HepG2 (cell line): Measurements from ENCODE around the gene DOK4. TPM values are rescaled to one million over a fixed set of nuclear protein-coding genes. Genes with fewer than 3 reads are reported as not detected.
A peak's percentile ranks its signal among the peaks of the same experiment; 100 is the strongest.

Source experiments
- ATAC-seq: fragments of 200-7000 bp; cut with Tn5 transposase; 3 replicates; pipeline ENCODE4 v1.9.1; 2020; ENCODE audit warnings: mild to moderate bottlenecking, moderate library complexity
- BruUV-seq: library from RNA; stranded (reverse); fragments of 400-500 nt; replicated peaks from 2 replicates; lab custom pipeline; 2021; lab: Mats Ljungman, UMichigan
- CTCF ChIA-PET: fragments of 300-600 bp; formaldehyde crosslinking; extraction: SDS; loops from one replicate; lab custom pipeline; 2021; ENCODE audit warnings: low total read pairs, inconsistent platforms, low intra/inter-chr PET ratio; lab: Yijun Ruan, JAX
- POLR2A ChIA-PET: fragments of 350-600 bp; sonication (Branson Sonifier 250); formaldehyde crosslinking; loops from one replicate; lab custom pipeline; 2020; ENCODE audit warnings: antibody characterized with exemption, inconsistent platforms; lab: Yijun Ruan, JAX
- DNase-seq: peaks from one replicate; pipeline ENCODE4 v3.0.0-alpha.2; 2015; ENCODE audit warnings: low spot score
- FAIRE-seq: peaks from 3 replicates; lab custom pipeline; 2011; peaks lifted over from hg19 to GRCh38; lab: Jason Lieb, UNC
- H2AFZ ChIP-seq: one replicate; pipeline ENCODE4 v1.6.1; 2011; ENCODE audit warnings: low read length, inconsistent platforms
- H3K27ac ChIP-seq: fragments of 300-600 bp; 3 replicates; pipeline ENCODE4 v1.8.0; 2011; ENCODE audit warnings: mixed run types, mild to moderate bottlenecking, mixed read lengths, low read length, inconsistent platforms; ENCODE audit not compliant: insufficient read depth; ENCODE audit errors: extremely low read length
- H3K27me3 ChIP-seq, 2 experiments: fragments of 200-600 bp in 1 of 2; 2 replicates in 1 of 2; 3 replicates in 1 of 2; pipeline versions ENCODE4 v1.6.0 to v1.8.0; 2011; ENCODE audit warnings: low read length in 2 of 2, mild to moderate bottlenecking in 2 of 2, moderate library complexity in 2 of 2, inconsistent platforms in 1 of 2; ENCODE audit not compliant: insufficient read depth in 2 of 2, control insufficient read depth in 1 of 2
- H3K36me3 ChIP-seq, 2 experiments: fragments of 200-600 bp in 1 of 2; replicated peaks in 1 of 2; 2 replicates in 1 of 2; 3 replicates in 1 of 2; pipeline versions ENCODE4 v1.5.1 to v1.8.0; 2011; ENCODE audit warnings: low read length in 2 of 2, inconsistent platforms in 1 of 2; ENCODE audit not compliant: insufficient read depth in 2 of 2, control insufficient read depth in 1 of 2
- H3K4me1 ChIP-seq: 2 replicates; pipeline ENCODE4 v1.5.1; 2012; ENCODE audit warnings: low read length, inconsistent platforms; ENCODE audit not compliant: insufficient read depth
- H3K4me2 ChIP-seq: 2 replicates; pipeline ENCODE4 v1.6.0; 2011; ENCODE audit warnings: low read depth, low read length, inconsistent platforms
- H3K4me3 ChIP-seq, 3 experiments: fragments of 200-600 bp in 1 of 3; sonication (generic), shearing (Covaris generic) in 1 of 3; replicated peaks in 1 of 3; 2 replicates each; pipeline ENCODE4 v1.5.1; 2011 to 2016; ENCODE audit warnings: low read length in 3 of 3, inconsistent platforms in 2 of 3, low read depth in 2 of 3, mild to moderate bottlenecking in 2 of 3, control low read depth in 1 of 3, mixed read lengths in 1 of 3; ENCODE audit not compliant: insufficient read depth in 1 of 3
- H3K79me2 ChIP-seq: one replicate; pipeline ENCODE4 v1.6.1; 2011; ENCODE audit warnings: low read length, inconsistent platforms; ENCODE audit not compliant: insufficient read depth
- H3K9ac ChIP-seq: 2 replicates; pipeline ENCODE4 v1.6.0; 2011; ENCODE audit warnings: mild to moderate bottlenecking, low read depth, low read length, inconsistent platforms; ENCODE audit not compliant: insufficient read depth
- H3K9me3 ChIP-seq: 2 replicates; pipeline ENCODE4 v1.5.1; 2012; ENCODE audit warnings: mild to moderate bottlenecking, low read length
- H4K20me1 ChIP-seq: 2 replicates; pipeline ENCODE4 v1.6.0; 2011; ENCODE audit warnings: inconsistent platforms, mild to moderate bottlenecking, low read length, moderate library complexity; ENCODE audit not compliant: insufficient read depth
- ARID2 ChIP-seq: sonication (generic); formaldehyde crosslinking; IDR thresholded peaks from 2 replicates; pipeline ENCODE4 v1.8.1; 2022; ENCODE audit warnings: mild to moderate bottlenecking, missing genetic modification reagents, borderline replicate concordance
- CEBPG ChIP-seq: IDR thresholded peaks from 2 replicates; pipeline ENCODE4 v1.6.1; 2016
- CREBL2 ChIP-seq: sonication (generic); formaldehyde crosslinking; IDR thresholded peaks from 2 replicates; pipeline ENCODE4 v1.8.1; 2023; ENCODE audit warnings: missing genetic modification reagents, mild to moderate bottlenecking, borderline replicate concordance
- DNMT3B ChIP-seq: conservative IDR thresholded peaks from 2 replicates; pipeline ENCODE4 v1.6.1; 2016; ENCODE audit warnings: missing biosample characterization, control low read depth
- DPF2 ChIP-seq: sonication (generic); formaldehyde crosslinking; IDR thresholded peaks from 2 replicates; pipeline ENCODE4 v1.4.0; 2020; ENCODE audit warnings: mild to moderate bottlenecking, low read depth, missing genetic modification reagents, borderline replicate concordance
- EEA1 ChIP-seq: sonication (generic); formaldehyde crosslinking; IDR thresholded peaks from 2 replicates; pipeline ENCODE4 v1.5.1; 2020; ENCODE audit warnings: mild to moderate bottlenecking, missing genetic modification reagents, borderline replicate concordance
- EP300 ChIP-seq, 3 experiments: sonication (generic) in 1 of 3; formaldehyde crosslinking in 1 of 3; IDR thresholded peaks; 2 replicates each; pipeline versions ENCODE4 v1.5.1 to v1.6.1; 2011 to 2020; ENCODE audit warnings: low read depth in 2 of 3, low read length in 2 of 3, borderline replicate concordance in 1 of 3, improper control_type of control experiment in 1 of 3, mild to moderate bottlenecking in 1 of 3, missing genetic modification reagents in 1 of 3, moderate library complexity in 1 of 3
- GABPB1 ChIP-seq: IDR thresholded peaks from 2 replicates; pipeline ENCODE4 v1.6.1; 2016; ENCODE audit warnings: mild to moderate bottlenecking, missing genetic modification reagents, moderate library complexity, missing compliant biosample characterization
- MXD4 ChIP-seq: IDR thresholded peaks from 2 replicates; pipeline ENCODE4 v1.6.1; 2016; ENCODE audit warnings: mild to moderate bottlenecking, missing biosample characterization, missing genetic modification reagents
- NFATC3 ChIP-seq: sonication (generic); formaldehyde crosslinking; IDR thresholded peaks from 2 replicates; pipeline ENCODE4 v1.5.1; 2020; ENCODE audit warnings: mild to moderate bottlenecking, missing genetic modification reagents
- NR3C1 ChIP-seq: sonication (generic); formaldehyde crosslinking; IDR thresholded peaks from 2 replicates; pipeline ENCODE4 v1.4.0; 2020; ENCODE audit warnings: missing genetic modification reagents
- SIN3B ChIP-seq: fragments of 150-350 bp; IDR thresholded peaks from 2 replicates; pipeline ENCODE4 v1.6.1; 2014; ENCODE audit warnings: low read length
- SMAD1 ChIP-seq: sonication (generic); formaldehyde crosslinking; IDR thresholded peaks from 2 replicates; pipeline ENCODE4 v1.4.0; 2020; ENCODE audit warnings: missing genetic modification reagents, low read depth, mild to moderate bottlenecking, borderline replicate concordance
- SSRP1 ChIP-seq: IDR thresholded peaks from 2 replicates; pipeline ENCODE4 v1.6.1; 2016; ENCODE audit warnings: control low read depth
- TCF7 ChIP-seq: sonication (generic); IDR thresholded peaks from 2 replicates; pipeline ENCODE4 v1.6.1; 2016; ENCODE audit warnings: antibody characterized with exemption, low read depth
- ZNF34 ChIP-seq: sonication (generic); formaldehyde crosslinking; IDR thresholded peaks from 2 replicates; pipeline ENCODE4 v1.4.0; 2020; ENCODE audit warnings: mild to moderate bottlenecking, missing genetic modification reagents, borderline replicate concordance
- ZNF546 ChIP-seq: sonication (generic); formaldehyde crosslinking; conservative IDR thresholded peaks from 2 replicates; pipeline ENCODE4 v1.8.1; 2023; ENCODE audit warnings: mild to moderate bottlenecking, missing genetic modification reagents
- ZNF616 ChIP-seq: sonication (generic); formaldehyde crosslinking; IDR thresholded peaks from 2 replicates; pipeline ENCODE4 v1.5.0; 2020; ENCODE audit warnings: low read depth, mild to moderate bottlenecking, missing genetic modification reagents
- ZNF672 ChIP-seq: sonication (generic); formaldehyde crosslinking; IDR thresholded peaks from 2 replicates; pipeline ENCODE4 v1.8.1; 2022; ENCODE audit warnings: missing genetic modification reagents
- ZNF777 ChIP-seq: sonication (generic); formaldehyde crosslinking; IDR thresholded peaks from 2 replicates; pipeline ENCODE4 v1.4.0; 2020; ENCODE audit warnings: missing genetic modification reagents
- ZNF83 ChIP-seq: sonication (generic); formaldehyde crosslinking; IDR thresholded peaks from 2 replicates; pipeline ENCODE4 v1.4.0; 2020; ENCODE audit warnings: missing genetic modification reagents, mild to moderate bottlenecking, borderline replicate concordance
- WGBS: methylation state at CpG from one replicate; pipeline ENCODE4 v1.1.6; 2017; ENCODE audit warnings: low lambda C conversion rate; 5-methylcytosine and 5-hydroxymethylcytosine counted together
- in situ Hi-C: cut with HindIII; loops from 2 replicates; pipeline ENCODE4 v1.10.0; 2017; ENCODE audit warnings: low pct_unique_long_range_greater_than_20kb; ENCODE audit not compliant: extremely low pct_ligation_motif_present
- intact Hi-C: fragments of 100-400 bp; cut with micrococcal nuclease; formaldehyde crosslinking; loops from one replicate; pipeline ENCODE4 v1.10.0; 2022; ENCODE audit not compliant: unreplicated experiment
- polyA plus RNA-seq, 8 experiments: library from polyadenylated mRNA; depleted of rRNA in 3 of 8; stranded (reverse) in 7 of 8; unstranded in 1 of 8; fragments of >200 nt; fragmentation: Illumina TruSeq in 4 of 8; extraction: Trizol in 4 of 8; gene quantifications; 2 replicates each; pipeline versions ENCODE4 v1.2.1 to v1.2.3, GENCODE V29; 2011 to 2016; ENCODE audit warnings: low read depth in 4 of 8, missing spikeins in 1 of 8, mixed read lengths in 1 of 8; ENCODE audit not compliant: insufficient read depth in 1 of 8
- total RNA-seq, 5 experiments: library from RNA; depleted of rRNA; stranded (reverse); fragments of >200 nt; fragmentation: Illumina TruSeq; extraction: Trizol; gene quantifications; 2 replicates each; pipeline ENCODE4 v1.2.3, GENCODE V29; 2016; ENCODE audit warnings: low read depth in 1 of 5
- TF ChIP-seq, protein P1 (sequence below): sonication (generic); formaldehyde crosslinking; conservative IDR thresholded peaks from 2 replicates; pipeline ENCODE4 v1.8.0; 2022; ENCODE audit warnings: missing genetic modification reagents

Gene DOK4
- total and polyA plus RNA-seq, 2 of the 13 experiments (the other 11 are each of a cell fraction or from before 2014, with no cell fraction given): 52.7 to 70.0 TPM

- peak; percentile 86 for FAIRE-seq
- Histone ChIP-seq H3K4me2 (peak within 1 kb of the TSS; percentile 95), H3K27me3 (no peaks in the 10 kb centered on the region; a peak in 1 of 5 replicates), H3K27ac (peak within 1 kb of the TSS; percentile 63), H3K36me3 (peaks cover 34 to 65% of the 10 kb centered on the region in 2 experiments), H2AFZ (no peak within 1 kb of the TSS), H3K9me3 (no peaks in the 10 kb centered on the region), H3K79me2 (peaks cover 34% of the 10 kb centered on the region), H3K9ac (peak within 1 kb of the TSS; percentile 94), H3K4me3 (peak within 1 kb of the TSS; percentile 94 to 100 (median 99)), H4K20me1 (no peaks in the 10 kb centered on the region), H3K4me1 (peaks cover 33% of the 10 kb centered on the region)
- intact Hi-C loops: loop anchor here (1.0 kb wide), 1 partner anchor 57 kb away; no protein-coding TSS in a partner anchor
- 3% methylated on average over 28 of the region's 47 CpGs for WGBS
- peak; percentile 97 for ATAC-seq
- no TSS peak for BruUV-seq
- CTCF ChIA-PET: interaction anchor here (0.7 to 4.6 kb wide), 4 partner anchors 10 to 57 kb away, joined by 3 to 37 read pairs (median 4); no protein-coding TSS in a partner anchor
- peak; percentile 80 for DNase-seq
- POLR2A ChIA-PET: interaction anchor here (0.7 to 3.7 kb wide), 18 partner anchors 10 to 273 kb away, joined by 3 to 52 read pairs (median 4); partner anchors contain the start of genes CIAPIN1, COQ9, DOK4 and KATNB1
- in situ Hi-C loops: no loop called here
- TF ChIP-seq ARID2 (CRISPR knock-in tag) (no peak), SIN3B (peak; percentile 80), DPF2 (CRISPR knock-in tag) (no peak), NR3C1 (0 out of 2 replicates have a peak, but pooled peaks have one; percentile 43), ZNF546 (CRISPR knock-in tag) (no peak), CREBL2 (CRISPR knock-in tag) (peak; percentile 74; the same call in 1 of the 2 replicates), ZNF777 (CRISPR knock-in tag) (peak; percentile 54; the same call in 1 of the 2 replicates), NFATC3 (CRISPR knock-in tag) (no peak; the same call in 1 of the 2 replicates), DNMT3B (CRISPR knock-in tag) (peak; percentile 84), ZNF83 (peak; percentile 92), GABPB1 (CRISPR knock-in tag) (peak; percentile 99), SMAD1 (CRISPR knock-in tag) (peak; percentile 92; the same call in 1 of the 2 replicates), CEBPG (peak; percentile 48), EEA1 (peak; percentile 93; the same call in 1 of the 2 replicates), TCF7 (no peak), ZNF34 (CRISPR knock-in tag) (no peak), ZNF616 (no peak), ZNF672 (CRISPR knock-in tag) (no peak), EP300 (IDR thresholded peaks at IDR 0.05; ENCODE audit: low read depth in 2 of 2, low read length in 2 of 2) (0 out of 4 replicates have a peak, but pooled peaks of 1 of the 2 experiments have one; percentile 34), EP300 (CRISPR knock-in tag; IDR thresholded peaks at IDR 0.05; ENCODE audit: borderline replicate concordance) (peak; percentile 57; the same call in 1 of the 2 replicates), SSRP1 (CRISPR knock-in tag) (no peak), MXD4 (CRISPR knock-in tag) (peak; percentile 84; the same call in 1 of the 2 replicates)
- TF ChIP-seq, protein P1, sequence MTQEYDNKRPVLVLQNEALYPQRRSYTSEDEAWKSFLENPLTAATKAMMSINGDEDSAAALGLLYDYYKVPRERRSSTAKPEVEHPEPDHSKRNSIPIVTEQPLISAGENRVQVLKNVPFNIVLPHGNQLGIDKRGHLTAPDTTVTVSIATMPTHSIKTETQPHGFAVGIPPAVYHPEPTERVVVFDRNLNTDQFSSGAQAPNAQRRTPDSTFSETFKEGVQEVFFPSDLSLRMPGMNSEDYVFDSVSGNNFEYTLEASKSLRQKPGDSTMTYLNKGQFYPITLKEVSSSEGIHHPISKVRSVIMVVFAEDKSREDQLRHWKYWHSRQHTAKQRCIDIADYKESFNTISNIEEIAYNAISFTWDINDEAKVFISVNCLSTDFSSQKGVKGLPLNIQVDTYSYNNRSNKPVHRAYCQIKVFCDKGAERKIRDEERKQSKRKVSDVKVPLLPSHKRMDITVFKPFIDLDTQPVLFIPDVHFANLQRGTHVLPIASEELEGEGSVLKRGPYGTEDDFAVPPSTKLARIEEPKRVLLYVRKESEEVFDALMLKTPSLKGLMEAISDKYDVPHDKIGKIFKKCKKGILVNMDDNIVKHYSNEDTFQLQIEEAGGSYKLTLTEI (CRISPR knock-in tag): no peak
These were observed 23.9 kb downstream of the DOK4 start, which contains the start of gene POLR2C for GRCh38 chr16:57462209-57462977. Gene POLR2C (plus strand): TSS chr16:57462679. CDS start chr16:57462725, 46 bp downstream.
